Stomach (tissue), 4 donors: ENCODE data around the gene TBXAS1.

Experiments
- CTCF ChIP-seq, 7 experiments: fragments of 450-650 bp in 4 of 7; fragments of 200-600 bp in 3 of 7; sonication (generic) in 3 of 7; IDR thresholded peaks; one replicate each; pipeline ENCODE4 v1.5.1; 2016 to 2019; ENCODE audit warnings: antibody characterized with exemption in 7 of 7, control low read depth in 2 of 7, mild to moderate bottlenecking in 1 of 7
- POLR2A ChIP-seq, 4 donors: fragments of 450-650 bp; IDR thresholded peaks; one replicate each; pipeline ENCODE4 v1.6.1; 2016; ENCODE audit warnings: antibody characterized with exemption in 4 of 4, control low read depth in 2 of 4, mild to moderate bottlenecking in 1 of 4, moderate library complexity in 1 of 4

- no peak for TF ChIP-seq CTCF (IDR thresholded peaks at IDR 0.05)
- TF ChIP-seq POLR2A (IDR thresholded peaks at IDR 0.05): no peak
Observed at GRCh38 chr7:139913845-139914135, 84.7 kb downstream of the TBXAS1 start.
